Measurements from ENCODE around the gene WWTR1.

Gene WWTR1

GRCh38 chr3:149532489-149533180, 125.2 kb downstream of the WWTR1 start:
- no peak for DNase-seq (ENCODE audit: low read depth)

- DNase-seq (ENCODE audit: low read depth), result no peak
These were observed 128.7 kb downstream of the WWTR1 start for GRCh38 chr3:149529099-149529498.

- no peak for DNase-seq (ENCODE audit: low read depth)
These were observed 129.5 kb downstream of the WWTR1 start for GRCh38 chr3:149528340-149528650.

- no peak for DNase-seq (ENCODE audit: low read depth)
These were observed 130.1 kb downstream of the WWTR1 start for GRCh38 chr3:149527531-149528339.

GRCh38 chr3:149523512-149524299, 134.1 kb downstream of the WWTR1 start:
- no peak for DNase-seq (ENCODE audit: low read depth)

GRCh38 chr3:149519912-149520311, 137.9 kb downstream of the WWTR1 start:
- DNase-seq (ENCODE audit: low read depth), result no peak

- no peak for DNase-seq (ENCODE audit: low read depth)
These were observed 140.9 kb downstream of the WWTR1 start for GRCh38 chr3:149516920-149517319.

- no peak for DNase-seq (ENCODE audit: low read depth)
These were observed 142.6 kb downstream of the WWTR1 start for GRCh38 chr3:149515249-149515648.

GRCh38 chr3:149514471-149514870, 143.4 kb downstream of the WWTR1 start:
- no peak for DNase-seq (ENCODE audit: low read depth)

- DNase-seq (ENCODE audit: low read depth), result no peak
These were observed 145.6 kb downstream of the WWTR1 start for GRCh38 chr3:149512073-149512782.

- no peak for DNase-seq (ENCODE audit: low read depth)
These were observed 146.7 kb downstream of the WWTR1 start for GRCh38 chr3:149511040-149511626.

GRCh38 chr3:149510480-149510879, 147.3 kb downstream of the WWTR1 start:
- no peak for DNase-seq (ENCODE audit: low read depth)

GRCh38 chr3:149509526-149509925, 148.3 kb downstream of the WWTR1 start:
- no peak for DNase-seq (ENCODE audit: low read depth)

GRCh38 chr3:149507491-149508324, 150.1 kb downstream of the WWTR1 start:
- DNase-seq (ENCODE audit: low read depth), result no peak

GRCh38 chr3:149506965-149507364, 150.9 kb downstream of the WWTR1 start:
- no peak for DNase-seq (ENCODE audit: low read depth)

GRCh38 chr3:149506540-149506939, 151.3 kb downstream of the WWTR1 start:
- DNase-seq (ENCODE audit: low read depth), result no peak

- DNase-seq (ENCODE audit: low read depth), result no peak
These were observed 155.4 kb downstream of the WWTR1 start for GRCh38 chr3:149502438-149502837.

GRCh38 chr3:149501524-149501923, 156.3 kb downstream of the WWTR1 start:
- DNase-seq (ENCODE audit: low read depth), result no peak

- no peak for DNase-seq (ENCODE audit: low read depth)
These were observed 159.7 kb downstream of the WWTR1 start for GRCh38 chr3:149497966-149498670.

- no peak for DNase-seq (ENCODE audit: low read depth)
These were observed 160.9 kb downstream of the WWTR1 start for GRCh38 chr3:149496891-149497290.

Data from stimulated activated CD8-positive, alpha-beta memory T cell treated with anti-CD3 and anti-CD28 coated beads, Interleukin-4, amount 100 ng/mL, for 24 hours (primary cell).